ENCODE results near the gene SPA17. TPM values are rescaled to one million over a fixed set of nuclear protein-coding genes. Genes with fewer than 3 reads are reported as not detected.

Gene SPA17
- total RNA-seq, 1 donor from 2014 or later, result 6.2 TPM

GRCh38 chr11:124682443-124682842, 8.7 kb downstream of the SPA17 start:
- Mint-ChIP-seq H3K36me3 (ENCODE audit: low read depth, unreplicated experiment) (peaks cover 12% of the 10 kb centered on the region), H3K27ac (ENCODE audit: unreplicated experiment) (no peak overlapping the region), H3K27me3 (ENCODE audit: low read depth, unreplicated experiment) (no peaks in the 10 kb centered on the region), H3K9me3 (ENCODE audit: unreplicated experiment) (peaks cover 29% of the 10 kb centered on the region), H3K4me1 (ENCODE audit: low read depth, unreplicated experiment) (no peaks in the 10 kb centered on the region), H3K4me3 (ENCODE audit: unreplicated experiment) (no peak overlapping the region)
- Histone ChIP-seq H3K4me1 (ENCODE audit: insufficient read depth, low read length) (no peaks in the 10 kb centered on the region), H3K27ac (ENCODE audit: low read depth, low read length) (no peak overlapping the region), H3K4me3 (ENCODE audit: insufficient read depth, low read depth, low read length) (no peak overlapping the region), H3K27me3 (ENCODE audit: insufficient read depth, low read length) (no peaks in the 10 kb centered on the region), H4K20me1 (ENCODE audit: insufficient read depth, low read length) (no peaks in the 10 kb centered on the region), H3K79me2 (ENCODE audit: insufficient read depth, low read length) (no peaks in the 10 kb centered on the region), H3K4me2 (ENCODE audit: low read length) (no peak overlapping the region), H2AFZ (ENCODE audit: low read depth, low read length) (no peak overlapping the region), H3K9me3 (ENCODE audit: insufficient read depth, low read depth, low read length) (no peaks in the 10 kb centered on the region), H3K9ac (ENCODE audit: low read length) (no peak overlapping the region), H3K36me3 (ENCODE audit: insufficient read depth, low read length) (no peaks in the 10 kb centered on the region)
- DNase-seq (ENCODE audit: low read depth) (no peak), FAIRE-seq (no peak)
- no peak for TF ChIP-seq EZH2 (IDR thresholded peaks at IDR 0.05; ENCODE audit: insufficient read depth, low read length)
- TF ChIP-seq, protein P1, sequence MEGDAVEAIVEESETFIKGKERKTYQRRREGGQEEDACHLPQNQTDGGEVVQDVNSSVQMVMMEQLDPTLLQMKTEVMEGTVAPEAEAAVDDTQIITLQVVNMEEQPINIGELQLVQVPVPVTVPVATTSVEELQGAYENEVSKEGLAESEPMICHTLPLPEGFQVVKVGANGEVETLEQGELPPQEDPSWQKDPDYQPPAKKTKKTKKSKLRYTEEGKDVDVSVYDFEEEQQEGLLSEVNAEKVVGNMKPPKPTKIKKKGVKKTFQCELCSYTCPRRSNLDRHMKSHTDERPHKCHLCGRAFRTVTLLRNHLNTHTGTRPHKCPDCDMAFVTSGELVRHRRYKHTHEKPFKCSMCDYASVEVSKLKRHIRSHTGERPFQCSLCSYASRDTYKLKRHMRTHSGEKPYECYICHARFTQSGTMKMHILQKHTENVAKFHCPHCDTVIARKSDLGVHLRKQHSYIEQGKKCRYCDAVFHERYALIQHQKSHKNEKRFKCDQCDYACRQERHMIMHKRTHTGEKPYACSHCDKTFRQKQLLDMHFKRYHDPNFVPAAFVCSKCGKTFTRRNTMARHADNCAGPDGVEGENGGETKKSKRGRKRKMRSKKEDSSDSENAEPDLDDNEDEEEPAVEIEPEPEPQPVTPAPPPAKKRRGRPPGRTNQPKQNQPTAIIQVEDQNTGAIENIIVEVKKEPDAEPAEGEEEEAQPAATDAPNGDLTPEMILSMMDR (IDR thresholded peaks at IDR 0.05; ENCODE audit: insufficient read depth, low read depth, low read length), result no peak

GRCh38 chr11:124693142-124693541, 19.4 kb downstream of the SPA17 start:
- Histone ChIP-seq H4K20me1 (ENCODE audit: insufficient read depth, low read length) (no peaks in the 10 kb centered on the region), H3K79me2 (ENCODE audit: insufficient read depth, low read length) (no peaks in the 10 kb centered on the region), H2AFZ (ENCODE audit: low read depth, low read length) (no peak overlapping the region), H3K9me3 (ENCODE audit: insufficient read depth, low read depth, low read length) (no peaks in the 10 kb centered on the region), H3K36me3 (ENCODE audit: insufficient read depth, low read length) (no peaks in the 10 kb centered on the region), H3K27me3 (ENCODE audit: insufficient read depth, low read length) (no peaks in the 10 kb centered on the region), H3K4me2 (ENCODE audit: low read length) (no peak overlapping the region), H3K9ac (ENCODE audit: low read length) (no peak overlapping the region), H3K27ac (ENCODE audit: low read depth, low read length) (no peak overlapping the region), H3K4me1 (ENCODE audit: insufficient read depth, low read length) (no peaks in the 10 kb centered on the region), H3K4me3 (ENCODE audit: insufficient read depth, low read depth, low read length) (no peak overlapping the region)
- FAIRE-seq (no peak), DNase-seq (ENCODE audit: low read depth) (no peak)
- H3K9me3 Mint-ChIP-seq (ENCODE audit: unreplicated experiment), result no peaks in the 10 kb centered on the region
- H3K4me3 Mint-ChIP-seq (ENCODE audit: unreplicated experiment), result no peak overlapping the region
- no peak overlapping the region for H3K27ac Mint-ChIP-seq (ENCODE audit: unreplicated experiment)
- no peaks in the 10 kb centered on the region for H3K4me1 Mint-ChIP-seq (ENCODE audit: low read depth, unreplicated experiment)
- peaks cover 5% of the 10 kb centered on the region for H3K27me3 Mint-ChIP-seq (ENCODE audit: low read depth, unreplicated experiment)
- no peaks in the 10 kb centered on the region for H3K36me3 Mint-ChIP-seq (ENCODE audit: low read depth, unreplicated experiment)
- no peak for TF ChIP-seq EZH2 (IDR thresholded peaks at IDR 0.05; ENCODE audit: insufficient read depth, low read length)
- TF ChIP-seq, protein P1 (IDR thresholded peaks at IDR 0.05; ENCODE audit: insufficient read depth, low read depth, low read length), result no peak

GRCh38 chr11:124699547-124699946, 25.8 kb downstream of the SPA17 start:
- TF ChIP-seq, protein P1 (IDR thresholded peaks at IDR 0.05; ENCODE audit: insufficient read depth, low read depth, low read length), result no peak
- TF ChIP-seq EZH2 (IDR thresholded peaks at IDR 0.05; ENCODE audit: insufficient read depth, low read length), result no peak
- H3K9me3 ChIP-seq (ENCODE audit: insufficient read depth, low read depth, low read length), result no peaks in the 10 kb centered on the region
- peaks cover 15% of the 10 kb centered on the region for H3K27me3 Mint-ChIP-seq (ENCODE audit: low read depth, unreplicated experiment)
- no peaks in the 10 kb centered on the region for H4K20me1 ChIP-seq (ENCODE audit: insufficient read depth, low read length)
- H3K36me3 ChIP-seq (ENCODE audit: insufficient read depth, low read length), result no peaks in the 10 kb centered on the region
- no peak overlapping the region for H2AFZ ChIP-seq (ENCODE audit: low read depth, low read length)
- no peak overlapping the region for H3K4me3 ChIP-seq (ENCODE audit: insufficient read depth, low read depth, low read length)
- no peak overlapping the region for H3K4me3 Mint-ChIP-seq (ENCODE audit: unreplicated experiment)
- no peak overlapping the region for H3K9ac ChIP-seq (ENCODE audit: low read length)
- no peak overlapping the region for H3K4me2 ChIP-seq (ENCODE audit: low read length)
- DNase-seq (ENCODE audit: low read depth) (no peak), FAIRE-seq (no peak)
- no peak overlapping the region for H3K27ac ChIP-seq (ENCODE audit: low read depth, low read length)
- H3K79me2 ChIP-seq (ENCODE audit: insufficient read depth, low read length), result no peaks in the 10 kb centered on the region
- H3K4me1 Mint-ChIP-seq (ENCODE audit: low read depth, unreplicated experiment), result no peaks in the 10 kb centered on the region
- no peak overlapping the region for H3K27ac Mint-ChIP-seq (ENCODE audit: unreplicated experiment)
- H3K36me3 Mint-ChIP-seq (ENCODE audit: low read depth, unreplicated experiment), result peaks cover 1% of the 10 kb centered on the region
- peaks cover 4% of the 10 kb centered on the region for H3K9me3 Mint-ChIP-seq (ENCODE audit: unreplicated experiment)
- H3K27me3 ChIP-seq (ENCODE audit: insufficient read depth, low read length), result peaks cover 6% of the 10 kb centered on the region
- H3K4me1 ChIP-seq (ENCODE audit: insufficient read depth, low read length), result no peaks in the 10 kb centered on the region

Data from astrocyte (in vitro differentiated cells and primary cell).